ENCODE results near the gene EXPH5.
"Not testable (repeated sequence)": the region's sequence is repeated elsewhere in the genome, so short reads cannot be mapped to it uniquely, and the experiment has no call there.

EXPH5 gene, protein sequence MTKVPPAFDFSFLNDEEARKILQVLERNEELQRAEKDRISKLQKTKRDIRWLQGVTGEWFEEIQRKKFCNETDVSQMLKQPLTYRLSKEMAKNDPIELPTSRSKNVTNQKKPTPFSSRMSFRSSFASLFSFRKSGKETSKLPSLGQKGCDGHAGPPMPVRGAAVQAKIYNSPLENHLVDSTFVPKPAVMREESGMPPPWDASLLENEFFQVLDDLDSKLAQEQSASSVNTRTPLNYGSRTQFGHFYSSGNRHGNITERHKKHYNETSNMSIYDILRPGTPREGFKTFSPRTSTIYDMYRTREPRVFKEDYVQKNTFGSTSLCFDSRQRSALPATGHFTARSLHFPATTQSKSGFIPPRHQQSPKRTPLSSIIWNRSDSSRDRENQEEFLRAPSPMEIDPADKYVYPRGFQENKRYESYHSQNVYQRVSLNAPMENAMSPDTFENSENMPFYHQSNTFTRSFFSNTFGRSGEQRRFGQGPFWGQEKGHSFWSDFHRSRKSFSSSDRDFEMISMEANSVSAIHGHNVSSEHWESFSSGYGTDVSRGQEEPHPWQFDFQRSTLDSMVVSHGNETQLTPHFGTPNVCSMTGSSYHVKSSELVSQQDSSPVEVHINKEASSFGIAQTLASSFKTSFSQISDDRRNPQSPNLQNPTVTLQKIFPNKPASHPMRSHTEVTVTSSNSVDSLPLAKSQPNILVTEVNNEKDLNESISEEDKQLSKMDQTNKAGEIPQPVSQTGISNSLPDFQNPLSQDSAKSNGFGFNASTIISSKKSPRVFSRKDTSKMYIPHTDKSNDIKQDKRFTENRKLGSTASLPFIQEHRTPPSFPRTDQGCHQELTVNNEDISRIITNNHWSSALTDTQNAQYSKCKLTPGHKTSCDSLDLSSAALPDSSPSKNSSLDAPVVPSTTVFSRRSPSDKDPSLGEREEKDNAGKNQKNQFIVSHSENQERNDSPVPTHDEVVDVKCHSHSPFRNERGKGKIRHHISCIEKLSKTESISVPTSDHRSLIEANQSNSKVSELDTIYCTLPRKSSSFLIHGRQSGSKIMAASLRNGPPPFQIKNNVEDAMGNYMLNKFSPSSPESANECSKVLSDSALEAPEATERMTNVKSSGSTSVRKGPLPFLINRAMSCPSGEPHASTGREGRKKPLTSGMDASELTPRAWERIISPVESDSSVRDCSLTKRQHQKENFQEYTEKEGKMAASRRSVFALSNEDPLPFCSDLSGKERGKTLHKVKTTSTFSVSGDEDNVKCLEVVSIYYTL (N-terminal part only)

DNA sequence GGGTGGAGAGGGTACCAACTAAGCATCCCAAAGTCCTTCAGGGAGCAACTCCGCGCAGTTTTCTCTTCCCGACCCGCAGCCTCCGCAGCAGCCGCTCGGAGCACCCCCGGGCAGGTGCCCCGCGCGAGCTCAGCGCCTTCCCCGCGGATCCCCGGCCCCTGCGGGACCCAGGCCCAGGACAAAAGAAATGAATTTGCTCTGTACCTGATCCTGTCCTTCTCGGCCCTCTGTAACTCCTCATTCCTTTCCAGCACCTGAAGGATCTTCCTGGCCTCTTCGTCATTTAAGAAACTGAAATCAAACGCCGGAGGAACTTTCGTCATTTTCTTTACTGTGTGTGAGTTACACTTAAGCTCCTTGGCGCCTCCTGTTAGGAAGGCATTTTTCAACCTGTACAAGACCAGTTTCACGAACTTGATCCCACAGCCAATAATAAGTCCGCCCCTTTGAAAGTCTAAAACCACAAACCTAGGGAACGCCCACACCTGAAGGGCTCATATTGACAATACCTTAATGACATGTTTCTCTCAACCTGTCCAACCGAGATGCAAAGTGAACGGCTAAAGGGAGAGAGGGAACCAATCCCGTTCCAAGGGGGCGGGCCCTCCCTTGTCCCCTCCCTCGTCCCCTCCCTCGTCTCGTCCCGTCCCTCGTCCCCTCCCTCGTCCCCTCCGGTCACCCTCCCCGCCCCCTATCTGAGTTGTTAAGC lies at the start of gene EXPH5:
Gene EXPH5, minus strand, starts transcription at position 555 of the 709 bp plus-strand sequence. Its CDS starts 232 bp downstream, at position 323.
- Mint-ChIP-seq H3K9me3 (no peaks in the 10 kb centered on the region), H3K4me3 (peak within 1 kb of the TSS; percentile 91), H3K4me1 (peaks cover 15% of the 10 kb centered on the region), H3K27ac (peak within 1 kb of the TSS; percentile 91), H3K36me3 (no peaks in the 10 kb centered on the region)
- DNase-seq (ENCODE audit: low spot score in 2 of 2) (peak; percentile 59 to 87), ATAC-seq (peak; percentile 96)

DNA sequence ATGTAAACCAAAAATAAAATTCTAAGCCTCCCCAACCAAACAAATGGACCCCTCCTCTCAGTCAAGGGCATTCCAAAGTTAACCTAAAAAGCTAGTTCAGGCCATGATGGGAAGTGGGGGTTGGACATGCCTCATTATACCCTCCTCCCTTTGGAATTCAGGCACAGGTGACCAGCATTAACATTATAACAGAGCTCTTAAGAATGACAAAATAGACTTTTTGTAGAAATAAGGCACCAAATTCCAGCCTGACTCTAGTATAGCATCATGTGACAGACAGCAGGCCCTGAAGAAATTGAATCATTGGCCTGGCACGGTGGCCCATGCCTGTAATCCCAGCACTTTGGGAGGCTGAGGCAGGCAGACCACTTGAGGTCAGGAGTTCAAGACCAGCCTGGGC lies 48.2 kb upstream of the EXPH5 start:
- ATAC-seq; H3K27ac Mint-ChIP-seq; H3K4me1 Mint-ChIP-seq; DNase-seq (ENCODE audit: low spot score in 2 of 2); H3K36me3 Mint-ChIP-seq; H3K9me3 Mint-ChIP-seq; H3K4me3 Mint-ChIP-seq: not testable (repeated sequence)

DNA sequence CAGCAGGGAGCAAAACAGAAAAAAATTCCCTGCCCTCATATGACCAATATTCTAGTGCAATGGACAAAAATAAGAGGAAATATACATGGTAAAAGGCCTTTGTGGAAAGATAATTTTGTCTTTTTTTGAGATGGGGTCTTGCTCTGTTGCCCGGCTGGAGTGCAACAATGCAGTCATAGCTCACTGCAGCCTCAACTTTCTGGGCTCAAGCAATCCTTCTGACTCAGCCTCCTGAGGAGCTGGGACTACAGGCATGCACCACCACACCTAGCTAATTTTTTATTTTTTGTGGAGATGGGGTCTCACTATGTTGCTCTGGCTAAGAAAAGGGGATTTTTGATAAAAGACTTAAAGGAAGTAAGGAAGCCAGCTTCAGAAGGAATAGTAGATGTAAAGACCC lies 45.6 kb upstream of the EXPH5 start:
- Mint-ChIP-seq H3K4me1 (no peaks in the 10 kb centered on the region), H3K36me3 (no peaks in the 10 kb centered on the region), H3K4me3 (no peak overlapping the region), H3K9me3 (no peaks in the 10 kb centered on the region), H3K27ac (no peak overlapping the region)
- DNase-seq (ENCODE audit: low spot score in 2 of 2) (no peak), ATAC-seq (no peak)

GRCh38 chr11:108636222-108636621 lies 42.7 kb upstream of the EXPH5 start:
- no peak overlapping the region for H3K27ac Mint-ChIP-seq
- H3K9me3 Mint-ChIP-seq = no peaks in the 10 kb centered on the region
- ATAC-seq = no peak
- H3K4me3 Mint-ChIP-seq = no peak overlapping the region
- no peaks in the 10 kb centered on the region for H3K4me1 Mint-ChIP-seq
- DNase-seq (ENCODE audit: low spot score in 2 of 2) = no peak
- H3K36me3 Mint-ChIP-seq = no peaks in the 10 kb centered on the region

DNA sequence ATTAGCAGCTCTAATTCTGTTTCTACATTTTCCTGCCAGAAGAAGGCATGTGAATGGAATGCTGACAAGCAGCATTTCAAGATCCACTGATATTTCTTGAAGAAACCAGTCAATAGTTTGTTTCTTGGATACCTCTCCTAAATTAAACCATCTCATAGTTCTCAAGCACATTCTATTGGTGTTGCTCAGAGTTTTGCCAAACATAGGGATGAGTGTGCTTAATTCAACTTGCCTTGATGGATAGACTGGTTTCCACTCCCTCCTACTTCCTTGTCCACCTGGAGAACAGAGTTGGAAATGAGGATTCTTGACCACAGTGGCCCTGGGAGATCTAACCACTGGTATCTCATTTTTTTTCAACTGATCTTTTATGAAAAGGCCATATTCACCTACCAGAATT lies 41.5 kb upstream of the EXPH5 start:
- ATAC-seq (no peak), DNase-seq (ENCODE audit: low spot score in 2 of 2) (no peak)
- no peak overlapping the region for H3K27ac Mint-ChIP-seq
- no peak overlapping the region for H3K4me3 Mint-ChIP-seq
- no peaks in the 10 kb centered on the region for H3K4me1 Mint-ChIP-seq
- no peaks in the 10 kb centered on the region for H3K36me3 Mint-ChIP-seq
- H3K9me3 Mint-ChIP-seq = no peaks in the 10 kb centered on the region

DNA sequence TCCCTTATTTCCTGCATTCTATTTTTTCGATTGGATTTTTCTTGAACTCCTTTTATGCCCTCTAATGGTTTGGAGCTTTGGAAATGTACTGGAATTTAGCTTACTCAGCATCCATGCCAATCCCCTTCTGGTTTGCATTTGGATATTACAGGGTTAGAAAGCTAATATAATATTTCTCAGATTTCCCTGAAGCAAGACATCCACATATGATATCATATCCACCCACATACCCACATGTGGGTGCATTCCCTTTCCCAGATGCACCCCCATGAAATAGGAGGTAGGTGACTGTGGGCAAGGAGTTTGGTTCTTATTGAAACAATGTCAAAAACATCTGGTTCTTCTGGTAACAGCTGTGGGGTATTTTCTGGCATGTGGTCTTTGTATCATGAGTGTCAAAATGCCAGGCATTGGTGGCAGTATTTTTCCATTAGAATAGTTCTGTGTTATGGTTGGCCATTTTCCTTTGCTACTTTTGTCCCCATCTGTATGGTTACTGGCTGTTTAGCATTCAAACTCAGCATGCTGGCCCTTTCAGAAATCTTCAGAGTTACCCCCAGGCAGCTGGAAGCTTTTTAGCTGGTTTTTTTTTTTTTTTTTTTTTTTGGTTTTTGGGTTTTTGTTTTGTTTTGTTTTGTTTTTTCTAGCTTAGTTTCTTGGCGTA lies 38.6 kb upstream of the EXPH5 start:
- DNase-seq (ENCODE audit: low spot score in 2 of 2) (no peak), ATAC-seq (no peak)
- Mint-ChIP-seq H3K4me3 (no peak overlapping the region), H3K36me3 (no peaks in the 10 kb centered on the region), H3K4me1 (no peaks in the 10 kb centered on the region), H3K9me3 (no peaks in the 10 kb centered on the region), H3K27ac (no peak overlapping the region)

- Mint-ChIP-seq H3K9me3 (no peaks in the 10 kb centered on the region), H3K4me3 (no peak overlapping the region), H3K36me3 (no peaks in the 10 kb centered on the region), H3K4me1 (peaks cover 8% of the 10 kb centered on the region), H3K27ac (no peak overlapping the region)
- ATAC-seq = no peak
- DNase-seq (ENCODE audit: low spot score in 2 of 2) = no peak
Measured at GRCh38 chr11:108629274-108629673, 35.7 kb upstream of the EXPH5 start.

DNA sequence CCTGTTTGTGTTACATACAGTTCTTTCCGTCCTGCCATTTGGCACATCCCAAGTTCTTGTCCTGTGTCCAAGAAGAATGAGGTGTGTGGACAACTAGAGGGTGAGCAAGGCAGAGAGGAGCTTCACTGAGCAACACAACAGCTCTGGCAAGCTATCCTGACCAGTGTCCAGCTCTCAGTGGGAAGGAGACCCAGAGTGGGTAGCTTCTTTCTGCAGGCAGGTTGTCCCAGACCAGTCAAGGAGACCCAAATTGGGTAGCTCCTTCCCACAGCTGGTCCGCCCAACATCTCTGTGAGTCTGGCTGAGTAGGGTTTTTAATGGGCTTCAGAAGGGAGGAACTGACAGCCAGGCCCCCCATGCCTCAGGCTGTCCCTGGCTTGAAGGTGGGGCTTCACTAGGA lies 35.2 kb upstream of the EXPH5 start:
- Mint-ChIP-seq H3K4me3 (no peak overlapping the region), H3K27ac (no peak overlapping the region), H3K4me1 (peaks cover 8% of the 10 kb centered on the region), H3K36me3 (no peaks in the 10 kb centered on the region), H3K9me3 (no peaks in the 10 kb centered on the region)
- ATAC-seq = peak; percentile 16
- no peak for DNase-seq (ENCODE audit: low spot score in 2 of 2)

GRCh38 chr11:108628326-108628725 lies 34.8 kb upstream of the EXPH5 start:
- no peak for ATAC-seq

DNA sequence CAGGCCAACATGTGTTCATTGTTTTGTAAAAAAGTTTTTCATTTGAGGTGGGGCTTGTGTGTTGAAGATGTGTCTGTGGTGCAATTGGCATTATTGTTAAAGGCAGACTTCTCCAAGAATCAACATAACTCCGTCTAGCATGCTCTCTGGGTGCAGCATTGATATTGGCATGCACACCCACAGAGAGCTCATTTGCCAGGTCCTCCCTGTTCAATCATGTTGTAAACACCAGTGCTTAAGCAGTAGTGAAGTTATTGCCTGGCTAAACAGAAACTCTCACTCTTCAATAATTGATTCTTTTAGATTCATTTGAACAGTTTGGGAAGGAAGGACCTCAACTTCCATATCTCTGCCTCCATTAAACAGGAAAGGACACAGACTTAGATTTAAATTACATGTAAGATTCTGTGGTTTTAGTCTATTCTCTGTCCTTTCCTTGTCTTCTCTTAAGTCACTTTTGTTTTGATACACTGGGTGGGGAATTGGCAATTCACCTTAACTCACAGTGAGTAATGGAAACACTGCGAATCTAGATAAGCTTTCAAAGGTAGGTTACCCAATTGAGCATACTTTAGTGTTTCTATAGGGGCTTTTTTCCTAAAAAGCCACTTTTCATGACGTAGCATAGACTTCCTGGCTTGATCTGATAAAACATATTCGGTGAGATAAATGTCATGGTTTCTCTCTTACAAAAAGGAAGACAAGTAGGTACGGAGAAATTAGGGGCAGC lies 30.8 kb upstream of the EXPH5 start:
- Mint-ChIP-seq H3K4me3 (no peak overlapping the region), H3K4me1 (peaks cover 8% of the 10 kb centered on the region), H3K36me3 (no peaks in the 10 kb centered on the region), H3K27ac (no peak overlapping the region), H3K9me3 (no peaks in the 10 kb centered on the region)
- DNase-seq (ENCODE audit: low spot score in 2 of 2) (no peak), ATAC-seq (peak; percentile 54)

More at GRCh38 chr11:108628326-108628725, 34.8 kb upstream of the EXPH5 start:
- Mint-ChIP-seq H3K36me3 (no peaks in the 10 kb centered on the region), H3K4me1 (peaks cover 8% of the 10 kb centered on the region), H3K4me3 (no peak overlapping the region), H3K27ac (no peak overlapping the region), H3K9me3 (no peaks in the 10 kb centered on the region)
- DNase-seq (ENCODE audit: low spot score in 2 of 2) = no peak

GRCh38 chr11:108622341-108622740 lies 28.8 kb upstream of the EXPH5 start:
- no peak overlapping the region for H3K27ac Mint-ChIP-seq
- no peaks in the 10 kb centered on the region for H3K9me3 Mint-ChIP-seq
- H3K36me3 Mint-ChIP-seq = no peaks in the 10 kb centered on the region
- peaks cover 8% of the 10 kb centered on the region for H3K4me1 Mint-ChIP-seq
- ATAC-seq (no peak), DNase-seq (ENCODE audit: low spot score in 2 of 2) (no peak)
- H3K4me3 Mint-ChIP-seq = no peak overlapping the region

DNA sequence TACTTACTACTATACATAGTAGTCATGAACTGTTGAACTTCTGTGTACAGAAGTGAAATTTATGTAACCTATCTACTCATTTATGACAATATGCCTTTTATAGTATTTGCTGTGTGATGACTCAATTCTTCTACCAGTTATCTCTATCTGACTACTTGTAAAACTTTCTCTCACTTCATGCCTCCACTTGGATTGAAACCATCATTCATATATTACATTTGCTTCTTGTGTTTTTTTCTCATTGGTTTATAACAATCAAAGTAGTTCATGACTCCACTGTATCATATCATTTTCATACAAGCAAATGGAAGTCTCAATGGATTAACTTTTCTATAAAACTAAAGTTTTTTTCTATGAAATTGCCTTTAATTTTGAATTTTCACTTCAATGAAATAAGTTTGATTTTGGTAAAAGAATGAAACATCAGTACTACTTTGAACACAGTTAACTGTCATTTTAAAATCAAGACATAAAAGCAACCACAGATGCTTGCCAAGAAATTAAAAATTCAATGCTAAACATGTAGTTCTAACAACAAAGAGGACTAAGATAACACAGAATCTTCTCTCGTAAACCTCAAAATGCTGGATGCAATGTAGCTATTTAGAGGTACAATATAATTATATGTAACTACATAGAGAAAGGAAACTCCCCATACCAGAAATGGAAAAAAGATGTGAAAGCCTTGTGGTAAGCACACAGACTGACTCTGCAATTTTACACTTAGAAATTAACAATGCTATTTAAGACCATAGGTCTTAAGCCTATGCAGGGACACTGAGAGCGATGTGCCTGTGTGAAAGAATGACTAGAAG lies 27.6 kb upstream of the EXPH5 start:
- Mint-ChIP-seq H3K4me1 (peaks cover 8% of the 10 kb centered on the region), H3K36me3 (no peaks in the 10 kb centered on the region), H3K4me3 (no peak overlapping the region), H3K9me3 (no peaks in the 10 kb centered on the region), H3K27ac (no peak overlapping the region)
- peak; percentile 95 for ATAC-seq
- DNase-seq (ENCODE audit: low spot score in 2 of 2) = no peak

DNA sequence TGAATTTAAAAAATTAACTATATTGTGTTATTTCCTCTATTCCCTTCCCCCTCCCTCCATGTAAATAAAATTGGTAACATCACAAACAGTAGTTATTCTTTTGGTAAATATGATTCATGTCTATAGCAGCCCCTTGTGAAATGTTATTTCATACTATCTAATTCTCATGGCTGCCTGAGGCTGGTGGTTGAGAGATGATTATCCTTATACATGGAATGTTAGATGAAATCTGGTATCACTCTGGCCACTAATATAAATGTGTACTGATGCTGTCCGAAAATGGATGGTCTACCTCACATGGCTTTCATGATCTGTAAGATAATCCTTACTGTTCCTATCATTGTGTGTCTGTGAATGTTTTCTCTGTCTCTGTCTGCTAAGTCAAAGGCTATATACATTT lies 25.0 kb upstream of the EXPH5 start:
- no peak for ATAC-seq
- no peaks in the 10 kb centered on the region for H3K9me3 Mint-ChIP-seq
- no peak overlapping the region for H3K27ac Mint-ChIP-seq
- H3K4me1 Mint-ChIP-seq = no peaks in the 10 kb centered on the region
- DNase-seq (ENCODE audit: low spot score in 2 of 2) = no peak
- no peaks in the 10 kb centered on the region for H3K36me3 Mint-ChIP-seq
- H3K4me3 Mint-ChIP-seq = no peak overlapping the region

Measured in stimulated activated effector memory CD8-positive, alpha-beta T cell treated with anti-CD3 and anti-CD28 coated beads, Interleukin-12 subunit alpha, Interleukin-12 subunit beta, amount 100 ng/mL, for 72 hours (primary cell).